Measurements from ENCODE around the gene CORO2B.

DNA sequence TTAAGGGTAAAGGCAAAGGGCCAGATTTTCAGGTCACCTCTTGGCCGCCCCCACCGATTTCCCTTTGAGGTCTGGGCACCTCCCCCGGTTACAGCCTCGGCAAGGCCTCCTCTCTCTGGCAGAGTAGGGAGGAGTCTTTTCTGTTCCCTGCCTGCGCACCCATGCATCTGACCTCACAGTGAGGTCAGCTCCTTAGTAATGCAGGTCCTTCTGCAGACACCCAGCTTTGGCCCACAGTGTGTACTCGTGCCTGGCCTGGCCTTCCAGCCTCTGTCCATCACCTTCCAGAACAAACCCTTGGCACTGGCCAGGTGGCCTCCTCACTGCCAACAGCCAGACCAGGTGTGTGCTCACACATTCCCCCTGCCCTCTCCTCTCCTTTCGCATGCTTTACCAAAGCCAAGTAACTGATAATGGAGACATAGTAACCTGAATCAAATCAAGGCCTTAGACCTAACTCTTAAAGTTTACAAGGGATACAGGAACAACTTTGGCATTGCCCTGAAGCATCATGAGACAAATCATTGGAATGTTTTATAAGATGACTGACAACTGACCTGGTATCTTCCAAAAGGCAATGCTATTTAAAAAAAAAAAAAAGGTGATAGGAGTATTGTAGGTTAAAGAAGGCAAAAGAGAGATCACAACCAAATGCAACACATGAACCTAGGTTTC is 61.3 kb downstream of the CORO2B start:
- TF ChIP-seq NANOG (IDR thresholded peaks at IDR 0.05; ENCODE audit: borderline replicate concordance) (no peak), EZH2phosphoT487 (IDR thresholded peaks at IDR 0.05; ENCODE audit: unreplicated experiment) (no peak), CTCF (conservative IDR thresholded peaks at IDR 0.05; ENCODE audit: low read depth in 2 of 2) (no peak), EZH2 (IDR thresholded peaks at IDR 0.05; ENCODE audit: low read depth, unreplicated experiment) (no peak), CREB1 (CRISPR knock-in tag; IDR thresholded peaks at IDR 0.05; ENCODE audit: low read depth) (no peak), ZNF331 (CRISPR knock-in tag; IDR thresholded peaks at IDR 0.05; ENCODE audit: low read depth) (no peak), ZNF114 (CRISPR knock-in tag; IDR thresholded peaks at IDR 0.05) (no peak), POLR2AphosphoS5 (IDR thresholded peaks at IDR 0.05; ENCODE audit: low read depth) (no peak)
- TF ChIP-seq, protein P1, sequence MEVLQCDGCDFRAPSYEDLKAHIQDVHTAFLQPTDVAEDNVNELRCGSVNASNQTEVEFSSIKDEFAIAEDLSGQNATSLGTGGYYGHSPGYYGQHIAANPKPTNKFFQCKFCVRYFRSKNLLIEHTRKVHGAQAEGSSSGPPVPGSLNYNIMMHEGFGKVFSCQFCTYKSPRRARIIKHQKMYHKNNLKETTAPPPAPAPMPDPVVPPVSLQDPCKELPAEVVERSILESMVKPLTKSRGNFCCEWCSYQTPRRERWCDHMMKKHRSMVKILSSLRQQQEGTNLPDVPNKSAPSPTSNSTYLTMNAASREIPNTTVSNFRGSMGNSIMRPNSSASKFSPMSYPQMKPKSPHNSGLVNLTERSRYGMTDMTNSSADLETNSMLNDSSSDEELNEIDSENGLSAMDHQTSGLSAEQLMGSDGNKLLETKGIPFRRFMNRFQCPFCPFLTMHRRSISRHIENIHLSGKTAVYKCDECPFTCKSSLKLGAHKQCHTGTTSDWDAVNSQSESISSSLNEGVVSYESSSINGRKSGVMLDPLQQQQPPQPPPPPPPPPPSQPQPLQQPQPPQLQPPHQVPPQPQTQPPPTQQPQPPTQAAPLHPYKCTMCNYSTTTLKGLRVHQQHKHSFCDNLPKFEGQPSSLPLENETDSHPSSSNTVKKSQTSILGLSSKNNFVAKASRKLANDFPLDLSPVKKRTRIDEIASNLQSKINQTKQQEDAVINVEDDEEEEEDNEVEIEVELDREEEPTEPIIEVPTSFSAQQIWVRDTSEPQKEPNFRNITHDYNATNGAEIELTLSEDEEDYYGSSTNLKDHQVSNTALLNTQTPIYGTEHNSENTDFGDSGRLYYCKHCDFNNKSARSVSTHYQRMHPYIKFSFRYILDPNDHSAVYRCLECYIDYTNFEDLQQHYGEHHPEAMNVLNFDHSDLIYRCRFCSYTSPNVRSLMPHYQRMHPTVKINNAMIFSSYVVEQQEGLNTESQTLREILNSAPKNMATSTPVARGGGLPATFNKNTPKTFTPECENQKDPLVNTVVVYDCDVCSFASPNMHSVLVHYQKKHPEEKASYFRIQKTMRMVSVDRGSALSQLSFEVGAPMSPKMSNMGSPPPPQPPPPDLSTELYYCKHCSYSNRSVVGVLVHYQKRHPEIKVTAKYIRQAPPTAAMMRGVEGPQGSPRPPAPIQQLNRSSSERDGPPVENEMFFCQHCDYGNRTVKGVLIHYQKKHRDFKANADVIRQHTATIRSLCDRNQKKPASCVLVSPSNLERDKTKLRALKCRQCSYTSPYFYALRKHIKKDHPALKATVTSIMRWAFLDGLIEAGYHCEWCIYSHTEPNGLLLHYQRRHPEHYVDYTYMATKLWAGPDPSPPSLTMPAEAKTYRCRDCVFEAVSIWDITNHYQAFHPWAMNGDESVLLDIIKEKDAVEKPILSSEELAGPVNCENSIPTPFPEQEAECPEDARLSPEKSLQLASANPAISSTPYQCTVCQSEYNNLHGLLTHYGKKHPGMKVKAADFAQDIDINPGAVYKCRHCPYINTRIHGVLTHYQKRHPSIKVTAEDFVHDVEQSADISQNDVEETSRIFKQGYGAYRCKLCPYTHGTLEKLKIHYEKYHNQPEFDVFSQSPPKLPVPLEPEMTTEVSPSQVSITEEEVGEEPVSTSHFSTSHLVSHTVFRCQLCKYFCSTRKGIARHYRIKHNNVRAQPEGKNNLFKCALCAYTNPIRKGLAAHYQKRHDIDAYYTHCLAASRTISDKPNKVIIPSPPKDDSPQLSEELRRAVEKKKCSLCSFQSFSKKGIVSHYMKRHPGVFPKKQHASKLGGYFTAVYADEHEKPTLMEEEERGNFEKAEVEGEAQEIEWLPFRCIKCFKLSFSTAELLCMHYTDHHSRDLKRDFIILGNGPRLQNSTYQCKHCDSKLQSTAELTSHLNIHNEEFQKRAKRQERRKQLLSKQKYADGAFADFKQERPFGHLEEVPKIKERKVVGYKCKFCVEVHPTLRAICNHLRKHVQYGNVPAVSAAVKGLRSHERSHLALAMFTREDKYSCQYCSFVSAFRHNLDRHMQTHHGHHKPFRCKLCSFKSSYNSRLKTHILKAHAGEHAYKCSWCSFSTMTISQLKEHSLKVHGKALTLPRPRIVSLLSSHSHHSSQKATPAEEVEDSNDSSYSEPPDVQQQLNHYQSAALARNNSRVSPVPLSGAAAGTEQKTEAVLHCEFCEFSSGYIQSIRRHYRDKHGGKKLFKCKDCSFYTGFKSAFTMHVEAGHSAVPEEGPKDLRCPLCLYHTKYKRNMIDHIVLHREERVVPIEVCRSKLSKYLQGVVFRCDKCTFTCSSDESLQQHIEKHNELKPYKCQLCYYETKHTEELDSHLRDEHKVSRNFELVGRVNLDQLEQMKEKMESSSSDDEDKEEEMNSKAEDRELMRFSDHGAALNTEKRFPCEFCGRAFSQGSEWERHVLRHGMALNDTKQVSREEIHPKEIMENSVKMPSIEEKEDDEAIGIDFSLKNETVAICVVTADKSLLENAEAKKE (CRISPR knock-in tag; IDR thresholded peaks at IDR 0.05): no peak
- TF ChIP-seq, protein P2, sequence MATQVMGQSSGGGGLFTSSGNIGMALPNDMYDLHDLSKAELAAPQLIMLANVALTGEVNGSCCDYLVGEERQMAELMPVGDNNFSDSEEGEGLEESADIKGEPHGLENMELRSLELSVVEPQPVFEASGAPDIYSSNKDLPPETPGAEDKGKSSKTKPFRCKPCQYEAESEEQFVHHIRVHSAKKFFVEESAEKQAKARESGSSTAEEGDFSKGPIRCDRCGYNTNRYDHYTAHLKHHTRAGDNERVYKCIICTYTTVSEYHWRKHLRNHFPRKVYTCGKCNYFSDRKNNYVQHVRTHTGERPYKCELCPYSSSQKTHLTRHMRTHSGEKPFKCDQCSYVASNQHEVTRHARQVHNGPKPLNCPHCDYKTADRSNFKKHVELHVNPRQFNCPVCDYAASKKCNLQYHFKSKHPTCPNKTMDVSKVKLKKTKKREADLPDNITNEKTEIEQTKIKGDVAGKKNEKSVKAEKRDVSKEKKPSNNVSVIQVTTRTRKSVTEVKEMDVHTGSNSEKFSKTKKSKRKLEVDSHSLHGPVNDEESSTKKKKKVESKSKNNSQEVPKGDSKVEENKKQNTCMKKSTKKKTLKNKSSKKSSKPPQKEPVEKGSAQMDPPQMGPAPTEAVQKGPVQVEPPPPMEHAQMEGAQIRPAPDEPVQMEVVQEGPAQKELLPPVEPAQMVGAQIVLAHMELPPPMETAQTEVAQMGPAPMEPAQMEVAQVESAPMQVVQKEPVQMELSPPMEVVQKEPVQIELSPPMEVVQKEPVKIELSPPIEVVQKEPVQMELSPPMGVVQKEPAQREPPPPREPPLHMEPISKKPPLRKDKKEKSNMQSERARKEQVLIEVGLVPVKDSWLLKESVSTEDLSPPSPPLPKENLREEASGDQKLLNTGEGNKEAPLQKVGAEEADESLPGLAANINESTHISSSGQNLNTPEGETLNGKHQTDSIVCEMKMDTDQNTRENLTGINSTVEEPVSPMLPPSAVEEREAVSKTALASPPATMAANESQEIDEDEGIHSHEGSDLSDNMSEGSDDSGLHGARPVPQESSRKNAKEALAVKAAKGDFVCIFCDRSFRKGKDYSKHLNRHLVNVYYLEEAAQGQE (IDR thresholded peaks at IDR 0.05; ENCODE audit: unreplicated experiment): no peak
- TF ChIP-seq, protein P3, sequence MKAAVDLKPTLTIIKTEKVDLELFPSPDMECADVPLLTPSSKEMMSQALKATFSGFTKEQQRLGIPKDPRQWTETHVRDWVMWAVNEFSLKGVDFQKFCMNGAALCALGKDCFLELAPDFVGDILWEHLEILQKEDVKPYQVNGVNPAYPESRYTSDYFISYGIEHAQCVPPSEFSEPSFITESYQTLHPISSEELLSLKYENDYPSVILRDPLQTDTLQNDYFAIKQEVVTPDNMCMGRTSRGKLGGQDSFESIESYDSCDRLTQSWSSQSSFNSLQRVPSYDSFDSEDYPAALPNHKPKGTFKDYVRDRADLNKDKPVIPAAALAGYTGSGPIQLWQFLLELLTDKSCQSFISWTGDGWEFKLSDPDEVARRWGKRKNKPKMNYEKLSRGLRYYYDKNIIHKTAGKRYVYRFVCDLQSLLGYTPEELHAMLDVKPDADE (IDR thresholded peaks at IDR 0.05): no peak

Data from GM23338 (cell line).